NCI-H345 treated with DMSO at 0.1 percent for 48 hours (cell line): ENCODE data around the gene NASP.
"Not testable (repeated sequence)": the region's sequence is repeated elsewhere in the genome, so short reads cannot be mapped to it uniquely, and the experiment has no call there.

Experiments
- DNase-seq: peaks from one replicate; lab custom pipeline; 2025; ENCODE audit not compliant: unreplicated experiment; lab: John Stamatoyannopoulos, UW

The NASP gene

GRCh38 chr1:45569962-45570581 lies 13.8 kb upstream of the NASP start:
- DNase-seq: peak; percentile 48

GRCh38 chr1:45570631-45571030 lies 13.2 kb upstream of the NASP start:
- DNase-seq: no peak

GRCh38 chr1:45573231-45573804 lies 10.5 kb upstream of the NASP start:
- DNase-seq: no peak

GRCh38 chr1:45574105-45574626 lies 9.7 kb upstream of the NASP start:
- DNase-seq: no peak

- peak; percentile 95 for DNase-seq
Observed at GRCh38 chr1:45583264-45583665, 576 bp upstream of the NASP start.

- DNase-seq: peak; percentile 66
Observed at GRCh38 chr1:45584351-45585109, 689 bp downstream of the NASP start.

GRCh38 chr1:45585110-45585426 lies 1.2 kb downstream of the NASP start:
- DNase-seq: no peak

- no peak for DNase-seq
Observed at GRCh38 chr1:45585496-45586075, 1.7 kb downstream of the NASP start.

GRCh38 chr1:45586769-45587168 lies 2.9 kb downstream of the NASP start:
- DNase-seq: no peak

- DNase-seq: no peak
Observed at GRCh38 chr1:45589861-45590260, 6.0 kb downstream of the NASP start.

GRCh38 chr1:45594412-45594811 lies 10.6 kb downstream of the NASP start:
- no peak for DNase-seq

GRCh38 chr1:45596765-45597164 lies 12.9 kb downstream of the NASP start:
- DNase-seq: not testable (repeated sequence)

GRCh38 chr1:45604239-45604638 lies 20.4 kb downstream of the NASP start:
- DNase-seq: no peak

- no peak for DNase-seq
Observed at GRCh38 chr1:45607404-45608074, 23.7 kb downstream of the NASP start.

GRCh38 chr1:45608175-45609156 lies 24.6 kb downstream of the NASP start:
- no peak for DNase-seq

GRCh38 chr1:45610589-45611226 lies 26.9 kb downstream of the NASP start:
- no peak for DNase-seq

- no peak for DNase-seq
Observed at GRCh38 chr1:45612941-45613579, 29.2 kb downstream of the NASP start.

- DNase-seq: no peak
Observed at GRCh38 chr1:45615885-45616284, 32.0 kb downstream of the NASP start.

GRCh38 chr1:45617618-45618017 lies 33.8 kb downstream of the NASP start:
- no peak for DNase-seq
